SJCRH30 (cell line): Measurements from ENCODE around the gene CROCC2. TPM values are rescaled to one million over a fixed set of nuclear protein-coding genes. Genes with fewer than 3 reads are reported as not detected.

Source experiments
- DNase-seq, 2 experiments: peaks; one replicate each; pipeline ENCODE4 v3.0.0-alpha.2; 2015 to 2020
- H3K27ac ChIP-seq: fragments of 250-450 bp; sonication (Bioruptor Pico); 2 replicates; pipeline ENCODE4 v1.5.1; 2020; ENCODE audit warnings: mild to moderate bottlenecking, moderate library complexity
- H3K27me3 ChIP-seq: fragments of 250-450 bp; sonication (Bioruptor Pico); 2 replicates; pipeline ENCODE4 v1.5.1; 2020; ENCODE audit warnings: mild to moderate bottlenecking, moderate library complexity
- H3K36me3 ChIP-seq: fragments of 250-450 bp; sonication (Bioruptor Pico); 2 replicates; pipeline ENCODE4 v1.5.1; 2020; ENCODE audit warnings: mild to moderate bottlenecking, moderate library complexity
- H3K4me1 ChIP-seq: fragments of 250-450 bp; sonication (Bioruptor Pico); 2 replicates; pipeline ENCODE4 v1.5.1; 2020; ENCODE audit warnings: mild to moderate bottlenecking, moderate library complexity
- H3K4me3 ChIP-seq: fragments of 250-450 bp; sonication (Bioruptor Pico); 2 replicates; pipeline ENCODE4 v1.5.1; 2020; ENCODE audit warnings: mild to moderate bottlenecking, moderate library complexity
- H3K9me3 ChIP-seq: fragments of 250-450 bp; sonication (Bioruptor Pico); replicated peaks from 2 replicates; pipeline ENCODE4 v1.5.1; 2020; ENCODE audit warnings: mild to moderate bottlenecking, moderate library complexity
- total RNA-seq: library from RNA; depleted of rRNA; stranded (reverse); fragments of >200 nt; shearing (Covaris generic); gene quantifications from 2 replicates; pipeline ENCODE4 v1.2.3, GENCODE V29; 2014

CROCC2 gene
- total RNA-seq, 1 experiment from 2014 or later = 0.26 TPM

GRCh38 chr2:241015439-241015838, 109.3 kb downstream of the CROCC2 start:
- Histone ChIP-seq H3K9me3 (no peaks in the 10 kb centered on the region), H3K4me1 (peaks cover 3% of the 10 kb centered on the region; the same call in 1 of the 2 replicates), H3K36me3 (peaks cover 9% of the 10 kb centered on the region), H3K27me3 (no peaks in the 10 kb centered on the region), H3K27ac (no peak overlapping the region), H3K4me3 (no peak overlapping the region)
- no peak for DNase-seq

GRCh38 chr2:241017228-241017940, 111.2 kb downstream of the CROCC2 start:
- Histone ChIP-seq H3K36me3 (peaks cover 12% of the 10 kb centered on the region), H3K27ac (no peak overlapping the region), H3K27me3 (no peaks in the 10 kb centered on the region), H3K4me1 (no peaks in the 10 kb centered on the region), H3K4me3 (no peak overlapping the region), H3K9me3 (no peaks in the 10 kb centered on the region; the same call in 1 of the 2 replicates)
- no peak for DNase-seq

GRCh38 chr2:241018051-241018891, 112.1 kb downstream of the CROCC2 start:
- no peak for DNase-seq
- Histone ChIP-seq H3K27me3 (no peaks in the 10 kb centered on the region), H3K9me3 (peaks cover 2% of the 10 kb centered on the region; the same call in 1 of the 2 replicates), H3K36me3 (peaks cover 13% of the 10 kb centered on the region), H3K4me3 (no peak overlapping the region), H3K4me1 (no peaks in the 10 kb centered on the region), H3K27ac (no peak overlapping the region)

GRCh38 chr2:241019441-241020139, 113.5 kb downstream of the CROCC2 start:
- Histone ChIP-seq H3K9me3 (peaks cover 2% of the 10 kb centered on the region; the same call in 1 of the 2 replicates), H3K27ac (no peak overlapping the region), H3K4me3 (no peak overlapping the region), H3K27me3 (no peaks in the 10 kb centered on the region), H3K36me3 (peaks cover 8% of the 10 kb centered on the region), H3K4me1 (no peaks in the 10 kb centered on the region)
- DNase-seq = no peak

GRCh38 chr2:241020201-241020600, 114.1 kb downstream of the CROCC2 start:
- no peak for DNase-seq
- H3K27ac ChIP-seq = no peak overlapping the region

GRCh38 chr2:241020629-241021190, 114.6 kb downstream of the CROCC2 start:
- no peaks in the 10 kb centered on the region for H3K27me3 ChIP-seq
- H3K27ac ChIP-seq = no peak overlapping the region
- H3K36me3 ChIP-seq = peaks cover 8% of the 10 kb centered on the region
- H3K4me1 ChIP-seq = no peaks in the 10 kb centered on the region
- no peak overlapping the region for H3K4me3 ChIP-seq
- no peak for DNase-seq
- peaks cover 8% of the 10 kb centered on the region for H3K9me3 ChIP-seq

More at GRCh38 chr2:241020201-241020600, 114.1 kb downstream of the CROCC2 start:
- Histone ChIP-seq H3K36me3 (peaks cover 8% of the 10 kb centered on the region), H3K4me1 (no peaks in the 10 kb centered on the region), H3K27me3 (no peaks in the 10 kb centered on the region), H3K9me3 (peaks cover 3% of the 10 kb centered on the region; the same call in 1 of the 2 replicates), H3K4me3 (no peak overlapping the region)

GRCh38 chr2:241025639-241026038, 119.5 kb downstream of the CROCC2 start:
- H3K4me3 ChIP-seq = no peak overlapping the region
- H3K27me3 ChIP-seq = no peaks in the 10 kb centered on the region
- H3K4me1 ChIP-seq = no peaks in the 10 kb centered on the region
- DNase-seq = no peak
- H3K9me3 ChIP-seq = peaks cover 8% of the 10 kb centered on the region
- H3K27ac ChIP-seq = no peak overlapping the region
- H3K36me3 ChIP-seq = peaks cover 5% of the 10 kb centered on the region

- no peak for DNase-seq
- no peak overlapping the region for H3K27ac ChIP-seq
- no peaks in the 10 kb centered on the region for H3K4me1 ChIP-seq
- H3K36me3 ChIP-seq = peaks cover 12% of the 10 kb centered on the region
- peaks cover 6% of the 10 kb centered on the region for H3K9me3 ChIP-seq
- H3K27me3 ChIP-seq = no peaks in the 10 kb centered on the region
- H3K4me3 ChIP-seq = no peak overlapping the region
These were observed 123.6 kb downstream of the CROCC2 start for GRCh38 chr2:241029599-241030332.

GRCh38 chr2:241030333-241030680, 124.2 kb downstream of the CROCC2 start:
- Histone ChIP-seq H3K27ac (no peak overlapping the region), H3K27me3 (no peaks in the 10 kb centered on the region), H3K36me3 (peaks cover 12% of the 10 kb centered on the region), H3K9me3 (peaks cover 3% of the 10 kb centered on the region), H3K4me3 (no peak overlapping the region), H3K4me1 (no peaks in the 10 kb centered on the region)
- DNase-seq = no peak

- no peaks in the 10 kb centered on the region for H3K27me3 ChIP-seq
- no peak for DNase-seq
- H3K4me1 ChIP-seq = no peaks in the 10 kb centered on the region
These were observed 124.7 kb downstream of the CROCC2 start for GRCh38 chr2:241030883-241031282.

GRCh38 chr2:241031436-241032165, 125.5 kb downstream of the CROCC2 start:
- Histone ChIP-seq H3K27ac (no peak overlapping the region), H3K36me3 (peaks cover 12% of the 10 kb centered on the region), H3K4me1 (no peaks in the 10 kb centered on the region), H3K9me3 (no peaks in the 10 kb centered on the region; the same call in 1 of the 2 replicates), H3K4me3 (no peak overlapping the region), H3K27me3 (no peaks in the 10 kb centered on the region)
- no peak for DNase-seq

More at GRCh38 chr2:241030883-241031282, 124.7 kb downstream of the CROCC2 start:
- no peaks in the 10 kb centered on the region; the same call in 1 of the 2 replicates for H3K9me3 ChIP-seq
- no peak overlapping the region for H3K27ac ChIP-seq
- no peak overlapping the region for H3K4me3 ChIP-seq
- H3K36me3 ChIP-seq = peaks cover 12% of the 10 kb centered on the region

GRCh38 chr2:241033336-241033987, 127.3 kb downstream of the CROCC2 start:
- Histone ChIP-seq H3K27me3 (no peaks in the 10 kb centered on the region), H3K4me1 (no peaks in the 10 kb centered on the region), H3K27ac (no peak overlapping the region), H3K4me3 (no peak overlapping the region), H3K36me3 (peaks cover 12% of the 10 kb centered on the region), H3K9me3 (no peaks in the 10 kb centered on the region)
- DNase-seq = no peak

- DNase-seq = no peak
- H3K9me3 ChIP-seq = no peaks in the 10 kb centered on the region
- H3K27me3 ChIP-seq = no peaks in the 10 kb centered on the region
- H3K4me3 ChIP-seq = no peak overlapping the region
- H3K27ac ChIP-seq = no peak overlapping the region
- H3K36me3 ChIP-seq = peaks cover 12% of the 10 kb centered on the region
- no peaks in the 10 kb centered on the region for H3K4me1 ChIP-seq
These were observed 127.9 kb downstream of the CROCC2 start for GRCh38 chr2:241033994-241034393.
